Lung microvascular endothelial cell (primary cell): ENCODE data around the gene CILP2. TPM values are rescaled to one million over a fixed set of nuclear protein-coding genes. Genes with fewer than 3 reads are reported as not detected.

Experiments used
- total RNA-seq: library from RNA; depleted of rRNA; stranded (reverse); fragments of >200 nt; gene quantifications from 2 replicates; pipeline ENCODE4 v1.2.1, GENCODE V29; 2014

The CILP2 gene
- total RNA-seq, 1 donor from 2014 or later = not detected

Other genes with a start within 250 kb of the CILP2 start
- gene SUGP1, start 217.8 kb upstream of the CILP2 start, total RNA-seq = 16.1 and 22.6 TPM in 2 replicates
- gene MAU2, start 217.4 kb upstream of the CILP2 start, total RNA-seq = 18.1 and 22.6 TPM in 2 replicates
- 27.0 and 37.5 TPM in 2 replicates for gene GATAD2A, start 132.6 kb upstream of the CILP2 start, total RNA-seq
- gene TSSK6, start 22.7 kb upstream of the CILP2 start, total RNA-seq = 0.65 and 1.2 TPM in 2 replicates
- 231 and 292 TPM in 2 replicates for gene NDUFA13, start 22.0 kb upstream of the CILP2 start, total RNA-seq
- under 0.01 and 0.20 TPM in 2 replicates for gene YJEFN3, start 9.4 kb upstream of the CILP2 start, total RNA-seq
- gene PBX4, start 80.4 kb downstream of the CILP2 start, total RNA-seq = not detected in 2 replicates
- 0.40 and 0.44 TPM in 2 replicates for gene LPAR2, start 90.0 kb downstream of the CILP2 start, total RNA-seq
- gene GMIP, start 105.4 kb downstream of the CILP2 start, total RNA-seq = 4.8 and 5.9 TPM in 2 replicates
- 16.1 and 22.0 TPM in 2 replicates for gene ATP13A1, start 125.4 kb downstream of the CILP2 start, total RNA-seq
- gene ZNF101, start 130.6 kb downstream of the CILP2 start, total RNA-seq = 8.3 and 10.1 TPM in 2 replicates
- 2.6 and 5.0 TPM in 2 replicates for gene ZNF14, start 194.8 kb downstream of the CILP2 start, total RNA-seq